WTC11 (cell line): Measurements from ENCODE around the gene DMGDH. TPM values are rescaled to one million over a fixed set of nuclear protein-coding genes. Genes with fewer than 3 reads are reported as not detected.

Experiments used
- ATAC-seq: fragments of 200-7000 bp; cut with Tn5 transposase; 2 replicates; pipeline ENCODE4 v1.10.0; 2021; ENCODE audit warnings: mild to moderate bottlenecking, moderate library complexity
- CTCF ChIA-PET: fragments of 300-600 bp; sonication (Branson Sonifier 250); formaldehyde crosslinking; loops from one replicate; lab custom pipeline; 2021; ENCODE audit warnings: antibody characterized with exemption; lab: Charles Lee
- POLR2A ChIA-PET: fragments of 350-600 bp; sonication (Branson Sonifier 250); formaldehyde crosslinking; loops from one replicate; lab custom pipeline; 2021; ENCODE audit warnings: antibody characterized with exemption; lab: Charles Lee
- DNase-seq: peaks from one replicate; pipeline ENCODE4 v3.0.0; 2021; ENCODE audit warnings: low spot score
- H3K27ac Mint-ChIP-seq: 2 replicates; pipeline ENCODE4 v1.8.0; 2021; ENCODE audit warnings: mixed read lengths
- H3K27me3 Mint-ChIP-seq: 2 replicates; pipeline ENCODE4 v1.8.0; 2021; ENCODE audit warnings: low read depth, mild to moderate bottlenecking, moderate library complexity, mixed read lengths
- H3K36me3 Mint-ChIP-seq: 2 replicates; pipeline ENCODE4 v1.8.0; 2021; ENCODE audit warnings: mixed read lengths
- H3K4me1 Mint-ChIP-seq: 2 replicates; pipeline ENCODE4 v1.8.0; 2022; ENCODE audit warnings: mixed read lengths
- H3K4me3 Mint-ChIP-seq: 2 replicates; pipeline ENCODE4 v1.8.0; 2021; ENCODE audit warnings: mild to moderate bottlenecking, moderate library complexity, mixed read lengths
- H3K9me3 Mint-ChIP-seq: 2 replicates; pipeline ENCODE4 v1.8.0; 2021; ENCODE audit warnings: mixed read lengths
- CBFB ChIP-seq: sonication (generic); formaldehyde crosslinking; IDR thresholded peaks from 2 replicates; pipeline ENCODE4 v1.8.1; 2022; ENCODE audit warnings: mild to moderate bottlenecking, low read depth, missing genetic modification reagents
- E2F4 ChIP-seq: sonication (generic); formaldehyde crosslinking; IDR thresholded peaks from 2 replicates; pipeline ENCODE4 v1.8.1; 2022; ENCODE audit warnings: low read depth, mild to moderate bottlenecking, moderate library complexity, missing genetic modification reagents, borderline replicate concordance
- FOXJ3 ChIP-seq: sonication (generic); formaldehyde crosslinking; IDR thresholded peaks from 2 replicates; pipeline ENCODE4 v1.9.0; 2021; ENCODE audit warnings: missing genetic modification reagents, mild to moderate bottlenecking, borderline replicate concordance
- FOXP1 ChIP-seq: sonication (generic); formaldehyde crosslinking; IDR thresholded peaks from 2 replicates; pipeline ENCODE4 v1.8.0; 2022; ENCODE audit warnings: missing genetic modification reagents, mild to moderate bottlenecking, moderate library complexity, borderline replicate concordance
- GTF2I ChIP-seq: fragments of 250-450 bp; sonication (Bioruptor Pico); conservative IDR thresholded peaks from 2 replicates; pipeline ENCODE4 v1.4.0; 2021; ENCODE audit warnings: mild to moderate bottlenecking
- MLX ChIP-seq: sonication (generic); formaldehyde crosslinking; IDR thresholded peaks from 2 replicates; pipeline ENCODE4 v1.8.1; 2023; ENCODE audit warnings: mild to moderate bottlenecking, missing genetic modification reagents, moderate library complexity
- NFE2L1 ChIP-seq: sonication (generic); formaldehyde crosslinking; IDR thresholded peaks from 2 replicates; pipeline ENCODE4 v1.8.1; 2023; ENCODE audit warnings: missing genetic modification reagents
- NFYB ChIP-seq: sonication (generic); formaldehyde crosslinking; conservative IDR thresholded peaks from 2 replicates; pipeline ENCODE4 v1.8.0; 2022; ENCODE audit warnings: low read depth, missing genetic modification reagents
- USF2 ChIP-seq: sonication (generic); formaldehyde crosslinking; IDR thresholded peaks from 2 replicates; pipeline ENCODE4 v1.8.1; 2023; ENCODE audit warnings: mild to moderate bottlenecking, missing genetic modification reagents, moderate library complexity
- ZNF138 ChIP-seq: sonication (generic); formaldehyde crosslinking; conservative IDR thresholded peaks from 2 replicates; pipeline ENCODE4 v1.8.1; 2022; ENCODE audit warnings: mild to moderate bottlenecking, moderate library complexity, missing genetic modification reagents
- ZNF219 ChIP-seq: sonication (generic); formaldehyde crosslinking; IDR thresholded peaks from 2 replicates; pipeline ENCODE4 v1.8.0; 2023; ENCODE audit warnings: missing genetic modification reagents, mild to moderate bottlenecking, borderline replicate concordance
- total RNA-seq: library from RNA; stranded (reverse); gene quantifications from 3 replicates; pipeline ENCODE4 v1.2.3, GENCODE V29; 2021
- TF ChIP-seq, protein P1 (sequence below): fragments of 250-450 bp; sonication (Bioruptor Pico); IDR thresholded peaks from 2 replicates; pipeline ENCODE4 v1.9.0; 2021; ENCODE audit warnings: mild to moderate bottlenecking
- TF ChIP-seq, protein P2 (sequence below): sonication (generic); formaldehyde crosslinking; IDR thresholded peaks from 2 replicates; pipeline ENCODE4 v1.8.0; 2023; ENCODE audit warnings: missing genetic modification reagents
- TF ChIP-seq, protein P3 (sequence below): sonication (generic); formaldehyde crosslinking; IDR thresholded peaks from 2 replicates; pipeline ENCODE4 v1.8.1; 2022; ENCODE audit warnings: mild to moderate bottlenecking, moderate library complexity, missing genetic modification reagents
- TF ChIP-seq, protein P4 (sequence below): sonication (generic); formaldehyde crosslinking; IDR thresholded peaks from 2 replicates; pipeline ENCODE4 v1.8.1; 2022; ENCODE audit warnings: low read depth, missing genetic modification reagents, borderline replicate concordance

The DMGDH gene
- total RNA-seq, 1 experiment from 2014 or later: 0.35 TPM

DNA sequence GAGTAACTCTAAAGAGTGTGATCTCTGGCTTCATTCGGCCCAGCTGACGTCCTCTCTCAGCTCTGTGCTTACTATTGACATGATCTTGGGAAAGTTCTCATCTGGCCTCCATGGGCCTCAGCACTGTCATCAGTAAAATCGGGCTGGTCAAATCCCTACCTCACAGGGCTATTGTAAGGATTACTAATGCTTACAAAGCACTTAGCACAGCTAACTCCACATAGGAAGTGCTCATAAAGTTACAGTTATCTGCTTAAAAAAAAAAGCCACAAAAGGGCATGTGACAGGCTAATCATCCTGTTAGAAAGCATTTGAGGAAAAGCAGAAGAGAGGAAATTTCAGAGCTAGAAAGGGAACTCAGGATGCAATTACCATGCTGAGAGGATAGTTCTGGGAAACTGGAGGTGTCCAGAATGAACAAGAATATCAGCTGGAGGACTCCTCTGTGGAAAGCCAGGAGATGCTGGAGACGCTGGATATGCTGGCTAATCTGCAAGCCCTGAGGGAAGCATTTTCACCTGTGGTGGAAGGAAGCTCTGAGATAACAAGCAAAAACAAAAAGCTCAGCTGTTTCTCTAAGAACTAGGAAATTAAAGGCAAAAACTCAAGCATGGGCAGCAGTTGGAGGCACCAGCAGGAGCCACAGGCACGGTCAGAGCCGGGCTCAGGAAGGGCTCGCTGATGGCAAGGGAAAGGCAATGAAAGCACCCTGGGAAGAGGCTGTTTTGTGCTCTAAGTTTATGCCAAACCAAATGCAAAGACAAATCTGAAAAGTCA, 37.7 kb upstream of the DMGDH start (continued):
- TF ChIP-seq, protein P1, sequence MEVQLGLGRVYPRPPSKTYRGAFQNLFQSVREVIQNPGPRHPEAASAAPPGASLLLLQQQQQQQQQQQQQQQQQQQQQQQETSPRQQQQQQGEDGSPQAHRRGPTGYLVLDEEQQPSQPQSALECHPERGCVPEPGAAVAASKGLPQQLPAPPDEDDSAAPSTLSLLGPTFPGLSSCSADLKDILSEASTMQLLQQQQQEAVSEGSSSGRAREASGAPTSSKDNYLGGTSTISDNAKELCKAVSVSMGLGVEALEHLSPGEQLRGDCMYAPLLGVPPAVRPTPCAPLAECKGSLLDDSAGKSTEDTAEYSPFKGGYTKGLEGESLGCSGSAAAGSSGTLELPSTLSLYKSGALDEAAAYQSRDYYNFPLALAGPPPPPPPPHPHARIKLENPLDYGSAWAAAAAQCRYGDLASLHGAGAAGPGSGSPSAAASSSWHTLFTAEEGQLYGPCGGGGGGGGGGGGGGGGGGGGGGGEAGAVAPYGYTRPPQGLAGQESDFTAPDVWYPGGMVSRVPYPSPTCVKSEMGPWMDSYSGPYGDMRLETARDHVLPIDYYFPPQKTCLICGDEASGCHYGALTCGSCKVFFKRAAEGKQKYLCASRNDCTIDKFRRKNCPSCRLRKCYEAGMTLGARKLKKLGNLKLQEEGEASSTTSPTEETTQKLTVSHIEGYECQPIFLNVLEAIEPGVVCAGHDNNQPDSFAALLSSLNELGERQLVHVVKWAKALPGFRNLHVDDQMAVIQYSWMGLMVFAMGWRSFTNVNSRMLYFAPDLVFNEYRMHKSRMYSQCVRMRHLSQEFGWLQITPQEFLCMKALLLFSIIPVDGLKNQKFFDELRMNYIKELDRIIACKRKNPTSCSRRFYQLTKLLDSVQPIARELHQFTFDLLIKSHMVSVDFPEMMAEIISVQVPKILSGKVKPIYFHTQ: no peak
- no peak for TF ChIP-seq FOXJ3 (CRISPR knock-in tag)
- TF ChIP-seq, protein P2, sequence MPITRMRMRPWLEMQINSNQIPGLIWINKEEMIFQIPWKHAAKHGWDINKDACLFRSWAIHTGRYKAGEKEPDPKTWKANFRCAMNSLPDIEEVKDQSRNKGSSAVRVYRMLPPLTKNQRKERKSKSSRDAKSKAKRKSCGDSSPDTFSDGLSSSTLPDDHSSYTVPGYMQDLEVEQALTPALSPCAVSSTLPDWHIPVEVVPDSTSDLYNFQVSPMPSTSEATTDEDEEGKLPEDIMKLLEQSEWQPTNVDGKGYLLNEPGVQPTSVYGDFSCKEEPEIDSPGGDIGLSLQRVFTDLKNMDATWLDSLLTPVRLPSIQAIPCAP (CRISPR knock-in tag): no peak
- TF ChIP-seq, protein P3, sequence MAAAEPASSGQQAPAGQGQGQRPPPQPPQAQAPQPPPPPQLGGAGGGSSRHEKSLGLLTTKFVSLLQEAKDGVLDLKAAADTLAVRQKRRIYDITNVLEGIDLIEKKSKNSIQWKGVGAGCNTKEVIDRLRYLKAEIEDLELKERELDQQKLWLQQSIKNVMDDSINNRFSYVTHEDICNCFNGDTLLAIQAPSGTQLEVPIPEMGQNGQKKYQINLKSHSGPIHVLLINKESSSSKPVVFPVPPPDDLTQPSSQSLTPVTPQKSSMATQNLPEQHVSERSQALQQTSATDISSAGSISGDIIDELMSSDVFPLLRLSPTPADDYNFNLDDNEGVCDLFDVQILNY (CRISPR knock-in tag): no peak
- TF ChIP-seq E2F4 (CRISPR knock-in tag): no peak
- no peak for TF ChIP-seq ZNF219 (CRISPR knock-in tag)
- TF ChIP-seq USF2: no peak
- TF ChIP-seq CBFB (CRISPR knock-in tag): no peak
- no peak for TF ChIP-seq FOXP1 (CRISPR knock-in tag)
- no peak for TF ChIP-seq ZNF138
- no peak for TF ChIP-seq GTF2I (CRISPR knock-in tag)
- TF ChIP-seq MLX (CRISPR knock-in tag): no peak
- TF ChIP-seq NFE2L1 (CRISPR knock-in tag): no peak

DNA sequence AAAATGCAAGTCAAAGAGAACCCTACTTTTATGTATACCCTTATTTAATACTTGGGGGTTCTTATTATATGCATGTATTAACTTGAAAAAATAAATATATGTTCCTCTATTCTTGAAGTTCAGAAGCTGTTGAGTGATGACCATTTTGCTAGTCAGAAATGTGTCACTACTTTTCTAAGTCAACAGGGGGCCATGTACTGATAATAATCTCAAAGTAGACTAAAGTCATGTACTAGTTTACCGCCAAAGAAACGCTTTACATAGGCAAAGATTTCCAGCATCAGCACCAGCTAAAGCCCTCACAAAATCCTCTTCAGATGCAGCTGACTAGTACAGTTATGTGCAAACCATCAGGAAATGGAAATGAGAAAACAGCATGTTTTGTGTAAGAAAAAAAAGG, 36.4 kb upstream of the DMGDH start:
- ChIA-PET POLR2A (interaction anchor here (0.6 kb wide), 1 partner anchor 1256 kb away, joined by 3 read pairs; no protein-coding TSS in a partner anchor), CTCF (interaction anchor here (2.0 to 3.3 kb wide), 3 partner anchors 27 to 84 kb away, joined by 15 to 20 read pairs (median 18); no protein-coding TSS in a partner anchor)
- ATAC-seq (no peak), DNase-seq (no peak)
- Mint-ChIP-seq H3K36me3 (peaks cover 13% of the 10 kb centered on the region), H3K4me3 (no peak overlapping the region), H3K4me1 (no peaks in the 10 kb centered on the region), H3K9me3 (peaks cover 16% of the 10 kb centered on the region), H3K27me3 (peaks cover 10% of the 10 kb centered on the region), H3K27ac (no peak overlapping the region)
- TF ChIP-seq NFYB (CRISPR knock-in tag): no peak
- TF ChIP-seq, protein P4, sequence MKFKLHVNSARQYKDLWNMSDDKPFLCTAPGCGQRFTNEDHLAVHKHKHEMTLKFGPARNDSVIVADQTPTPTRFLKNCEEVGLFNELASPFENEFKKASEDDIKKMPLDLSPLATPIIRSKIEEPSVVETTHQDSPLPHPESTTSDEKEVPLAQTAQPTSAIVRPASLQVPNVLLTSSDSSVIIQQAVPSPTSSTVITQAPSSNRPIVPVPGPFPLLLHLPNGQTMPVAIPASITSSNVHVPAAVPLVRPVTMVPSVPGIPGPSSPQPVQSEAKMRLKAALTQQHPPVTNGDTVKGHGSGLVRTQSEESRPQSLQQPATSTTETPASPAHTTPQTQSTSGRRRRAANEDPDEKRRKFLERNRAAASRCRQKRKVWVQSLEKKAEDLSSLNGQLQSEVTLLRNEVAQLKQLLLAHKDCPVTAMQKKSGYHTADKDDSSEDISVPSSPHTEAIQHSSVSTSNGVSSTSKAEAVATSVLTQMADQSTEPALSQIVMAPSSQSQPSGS (CRISPR knock-in tag): no peak
